A549 treated with GW870086 at 1 μM for 4 hours (cell line): ENCODE measurements around the gene FMNL3. TPM values are rescaled to one million over a fixed set of nuclear protein-coding genes. Genes with fewer than 3 reads are reported as not detected.

Experiments
- total RNA-seq: library from RNA; stranded (reverse); fragments of 200-300 nt; extraction: Qiagen RNA extraction; gene quantifications from 5 replicates; pipeline ENCODE4 v1.2.3, GENCODE V29; 2022; ENCODE audit warnings: low read depth

The FMNL3 gene
- 1.3 to 2.1 TPM (median 1.8 TPM) in 5 replicates for total RNA-seq

DNA sequence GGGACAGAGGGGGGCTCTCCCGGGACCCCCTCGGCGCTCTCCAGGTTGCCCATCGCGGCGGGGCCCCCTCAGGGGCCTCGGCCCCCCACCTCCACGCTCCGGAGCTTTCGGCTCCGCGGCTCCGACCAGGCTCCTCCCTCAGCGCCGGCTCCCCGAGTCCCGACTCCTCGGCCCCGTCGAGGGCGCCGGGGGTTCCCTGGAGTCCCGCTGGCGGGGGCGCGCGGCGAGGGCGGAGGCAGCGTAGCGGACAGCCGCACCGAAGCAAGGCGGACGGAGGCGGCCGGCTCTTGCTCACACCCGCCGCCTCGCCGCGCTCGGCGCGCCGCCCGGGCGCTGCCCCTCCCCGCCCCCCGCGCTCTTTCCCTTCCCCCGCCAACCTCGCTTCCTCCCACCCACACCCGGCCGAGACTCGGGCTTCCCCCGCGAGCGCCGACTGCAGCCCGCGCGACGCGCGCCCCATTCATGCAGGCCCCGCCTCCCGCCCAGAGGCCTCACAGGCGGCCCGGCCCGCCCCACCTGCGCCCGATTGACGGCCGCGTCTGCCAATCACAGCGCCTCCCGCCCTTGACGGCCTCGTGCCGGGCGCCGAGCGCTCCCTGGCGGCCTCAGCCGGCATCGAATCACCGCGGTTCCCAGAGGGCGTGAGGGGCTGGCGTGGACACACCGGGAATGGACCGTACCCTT lies at the start of gene FMNL3:
FMNL3 (minus strand) TSS at position 278 of the 684 bp plus-strand sequence; CDS start at position 53, 225 bp downstream.

GRCh38 chr12:49740930-49741881 lies 34.0 kb upstream of the FMNL3 start, which contains the start of gene TMBIM6:
Gene TMBIM6, plus strand, starts transcription at chr12:49741557. Its CDS starts 10,937 bp downstream, at chr12:49752494.

DNA sequence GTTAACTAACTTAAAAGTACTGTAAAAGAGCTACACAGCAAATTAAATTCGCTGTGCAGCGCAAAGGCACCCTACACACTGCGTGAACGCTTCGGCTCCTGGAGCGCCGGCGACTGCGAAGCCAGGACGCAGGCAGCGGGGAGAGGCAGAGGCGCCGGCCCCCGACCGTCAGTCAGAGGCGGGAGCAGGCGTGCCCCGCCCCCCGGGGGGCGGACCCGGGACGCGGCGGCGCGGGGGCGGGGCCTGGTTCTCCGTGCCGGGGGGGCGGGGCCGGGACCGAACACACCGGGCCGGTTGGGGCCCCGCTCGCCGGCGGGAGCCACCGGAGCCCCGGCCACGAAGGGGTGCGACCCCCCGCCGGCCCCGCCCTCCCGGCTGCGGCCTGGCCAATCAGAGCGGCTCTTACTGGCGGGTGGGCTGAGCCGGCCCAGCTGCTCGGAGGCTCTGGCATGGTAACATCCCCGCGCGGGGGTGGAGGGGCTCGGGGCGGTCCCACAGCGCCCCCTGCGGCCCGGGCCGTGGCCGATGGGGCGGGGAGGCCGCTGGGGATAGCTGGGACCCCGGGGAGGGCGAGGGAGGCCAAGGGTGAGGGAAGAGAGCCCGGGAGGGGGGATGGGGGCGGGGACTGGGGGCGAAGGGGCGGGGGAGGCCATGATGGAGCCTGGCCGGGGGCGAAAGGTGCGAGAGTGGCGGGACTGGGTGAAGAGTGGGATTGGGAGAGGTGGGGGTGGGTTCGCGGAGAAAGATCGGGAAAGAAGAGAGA lies 83.9 kb downstream of the FMNL3 start, which contains the start of gene PRPF40B:
PRPF40B (plus strand) TSS at position 420 of the 763 bp plus-strand sequence; CDS start at position 450, 30 bp downstream.

GRCh38 chr12:49605539-49605938 lies 101.7 kb downstream of the FMNL3 start, which contains the start of gene FAM186B:
Gene FAM186B, minus strand, starts transcription at chr12:49605639. Its CDS starts 162 bp downstream, at chr12:49605477.

Other genes starting within 250 kb of the FMNL3 start
- gene KCNH3, start 168.4 kb downstream of the FMNL3 start, total RNA-seq, result 1.2 to 3.2 TPM (median 2.8 TPM) in 5 replicates
- gene MCRS1, start 139.3 kb downstream of the FMNL3 start, total RNA-seq, result 58.2 to 66.0 TPM (median 64.9 TPM) in 5 replicates
- gene FAM186B, start 101.8 kb downstream of the FMNL3 start, total RNA-seq, result 0.08 to 0.16 TPM (median 0.13 TPM) in 4 of 5 replicates, not detected in the other
- 5.2 to 7.9 TPM (median 6.3 TPM) in 5 replicates for gene PRPF40B, start 83.8 kb downstream of the FMNL3 start, total RNA-seq
- 390 to 492 TPM (median 490 TPM) in 5 replicates for gene TMBIM6, start 34.2 kb upstream of the FMNL3 start, total RNA-seq
- 7.5 to 9.3 TPM (median 8.1 TPM) in 5 replicates for gene NCKAP5L, start 121.0 kb upstream of the FMNL3 start, total RNA-seq
- gene BCDIN3D, start 135.7 kb upstream of the FMNL3 start, total RNA-seq, result 3.8 to 4.4 TPM (median 4.2 TPM) in 5 replicates
- gene FAIM2, start 196.5 kb upstream of the FMNL3 start, total RNA-seq, result 0.28 TPM in 1 of 5 replicates, not detected in the others
- gene AQP2, start 243.3 kb upstream of the FMNL3 start, total RNA-seq, result not detected in 5 replicates